Endothelial cell of umbilical vein (primary cell): ENCODE measurements around the gene GLDC.

ENCODE experiments used
- MYC ChIP-seq: IDR thresholded peaks from one replicate; pipeline ENCODE4 v1.6.1; 2011; ENCODE audit warnings: mild to moderate bottlenecking, low read depth, low read length
- POLR2A ChIP-seq: IDR thresholded peaks from 2 replicates; pipeline ENCODE4 v1.6.1; 2012; ENCODE audit warnings: low read depth, mild to moderate bottlenecking, control low read depth, low read length
- TF ChIP-seq, protein P1 (sequence below), 2 donors: IDR thresholded peaks; 1 replicate in 1 of 2; 2 replicates in 1 of 2; pipeline ENCODE4 v1.5.1; 2011; ENCODE audit warnings: low read length in 2 of 2, mild to moderate bottlenecking in 2 of 2, moderate library complexity in 2 of 2, control low read depth in 1 of 2, inconsistent platforms in 1 of 2, low read depth in 1 of 2; ENCODE audit not compliant: insufficient read depth in 1 of 2; ENCODE audit errors: extremely low read depth in 1 of 2

DNA sequence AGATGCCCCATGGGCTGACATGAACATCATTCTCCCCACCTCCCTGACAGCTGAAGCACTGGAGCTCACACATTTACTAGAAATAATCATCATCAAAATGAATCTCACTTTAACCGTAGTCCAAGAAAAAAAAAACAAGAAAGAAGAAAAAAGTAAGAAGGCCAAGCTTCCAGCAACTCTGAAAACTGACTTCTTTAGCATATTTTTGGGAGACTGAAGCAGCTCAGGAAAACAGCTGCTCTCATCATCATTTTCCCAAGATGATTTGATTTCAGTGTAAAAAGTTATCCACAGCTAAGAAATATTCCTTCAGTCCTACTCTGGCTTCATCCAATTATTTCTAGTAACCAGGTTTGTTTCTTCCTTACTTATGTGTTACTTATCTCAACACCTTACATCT, 91.7 kb downstream of the GLDC start:
- TF ChIP-seq, protein P1, sequence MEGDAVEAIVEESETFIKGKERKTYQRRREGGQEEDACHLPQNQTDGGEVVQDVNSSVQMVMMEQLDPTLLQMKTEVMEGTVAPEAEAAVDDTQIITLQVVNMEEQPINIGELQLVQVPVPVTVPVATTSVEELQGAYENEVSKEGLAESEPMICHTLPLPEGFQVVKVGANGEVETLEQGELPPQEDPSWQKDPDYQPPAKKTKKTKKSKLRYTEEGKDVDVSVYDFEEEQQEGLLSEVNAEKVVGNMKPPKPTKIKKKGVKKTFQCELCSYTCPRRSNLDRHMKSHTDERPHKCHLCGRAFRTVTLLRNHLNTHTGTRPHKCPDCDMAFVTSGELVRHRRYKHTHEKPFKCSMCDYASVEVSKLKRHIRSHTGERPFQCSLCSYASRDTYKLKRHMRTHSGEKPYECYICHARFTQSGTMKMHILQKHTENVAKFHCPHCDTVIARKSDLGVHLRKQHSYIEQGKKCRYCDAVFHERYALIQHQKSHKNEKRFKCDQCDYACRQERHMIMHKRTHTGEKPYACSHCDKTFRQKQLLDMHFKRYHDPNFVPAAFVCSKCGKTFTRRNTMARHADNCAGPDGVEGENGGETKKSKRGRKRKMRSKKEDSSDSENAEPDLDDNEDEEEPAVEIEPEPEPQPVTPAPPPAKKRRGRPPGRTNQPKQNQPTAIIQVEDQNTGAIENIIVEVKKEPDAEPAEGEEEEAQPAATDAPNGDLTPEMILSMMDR (IDR thresholded peaks at IDR 0.05; ENCODE audit: extremely low read depth in 1 of 2, insufficient read depth in 1 of 2, low read depth in 1 of 2, low read length in 2 of 2): no peak
- TF ChIP-seq POLR2A (no peak), MYC (no peak)
